ENCODE measurements around the gene RND2.

GRCh38 chr17:42980766-42981397, 44.1 kb upstream of the RND2 start:
- TF ChIP-seq GABPA (IDR thresholded peaks at IDR 0.05; ENCODE audit: low read depth) (no peak), CTCF (IDR thresholded peaks at IDR 0.05; ENCODE audit: insufficient read depth, low read length) (no peak)
